Left ventricle myocardium inferior (tissue), 1 donor: ENCODE data around the gene SYNJ1. TPM values are rescaled to one million over a fixed set of nuclear protein-coding genes. Genes with fewer than 3 reads are reported as not detected.

ENCODE experiments used
- DNase-seq: peaks from one replicate; pipeline ENCODE4 v3.0.0-alpha.2; 2020
- H3K27ac ChIP-seq: fragments of 200-600 bp; replicated peaks from 2 replicates; pipeline ENCODE4 v1.8.0; 2021
- H3K27me3 ChIP-seq: fragments of 200-600 bp; 2 replicates; pipeline ENCODE4 v1.8.0; 2021; ENCODE audit warnings: low read depth
- H3K36me3 ChIP-seq: fragments of 200-600 bp; 2 replicates; pipeline ENCODE4 v1.8.0; 2021
- H3K4me1 ChIP-seq: fragments of 200-600 bp; 2 replicates; pipeline ENCODE4 v1.8.0; 2021
- H3K4me3 ChIP-seq: fragments of 200-600 bp; 2 replicates; pipeline ENCODE4 v1.8.0; 2021; ENCODE audit warnings: mild to moderate bottlenecking, moderate library complexity
- H3K9me3 ChIP-seq: fragments of 200-600 bp; replicated peaks from 2 replicates; pipeline ENCODE4 v1.8.0; 2021
- intact Hi-C: fragments of 100-400 bp; cut with micrococcal nuclease; formaldehyde crosslinking; loops from one replicate; pipeline ENCODE4 v1.11.0; 2022
- total RNA-seq: library from RNA; stranded (reverse); fragmentation: NEBNext Ultra II Directional; extraction: Animal tissue kit (Norgen Biotek cat#: 25700); gene quantifications from one replicate; pipeline ENCODE4 v1.2.1, GENCODE V29; 2021
- TF ChIP-seq, protein P1 (sequence below): fragments of 200-600 bp; IDR thresholded peaks from 2 replicates; pipeline ENCODE4 v1.8.0; 2021; ENCODE audit warnings: antibody characterized with exemption, mild to moderate bottlenecking, borderline replicate concordance
- donor health status: DM: no; HTN: yes; CAD: no; lungs with severe emphysema.

SYNJ1 gene
- total RNA-seq, 1 donor from 2014 or later = 12.3 TPM

DNA sequence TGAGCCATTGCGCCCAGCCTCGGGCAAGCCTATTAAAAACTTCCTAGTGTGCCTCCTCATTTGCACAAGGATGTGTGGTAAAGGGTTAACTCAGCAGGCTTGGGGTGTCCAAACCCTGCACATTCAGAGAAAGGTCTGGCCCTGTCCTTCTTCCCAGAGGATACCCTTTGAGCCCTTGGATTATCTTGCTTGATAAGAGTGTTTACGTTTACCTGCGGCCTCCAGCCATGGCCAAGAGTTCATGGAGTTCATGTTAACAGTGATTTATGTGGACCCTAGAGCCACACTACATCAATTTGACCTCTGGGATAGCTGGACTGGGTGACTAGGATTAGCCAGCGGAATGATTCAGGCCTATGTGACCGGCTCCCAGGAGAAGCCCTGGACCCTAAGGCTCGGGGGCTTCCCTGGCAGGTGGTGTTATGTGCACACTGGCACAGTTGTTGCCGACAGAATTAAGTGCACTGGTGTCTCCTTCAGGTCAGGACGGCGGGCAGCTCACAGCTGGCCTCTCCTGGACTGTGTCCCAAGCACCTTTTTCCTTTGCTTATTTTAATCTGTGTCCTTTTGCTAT lies 134.8 kb downstream of the SYNJ1 start:
- Histone ChIP-seq H3K27ac (no peak overlapping the region), H3K36me3 (no peaks in the 10 kb centered on the region), H3K9me3 (no peaks in the 10 kb centered on the region), H3K27me3 (no peaks in the 10 kb centered on the region), H3K4me1 (no peaks in the 10 kb centered on the region), H3K4me3 (no peak overlapping the region)
- DNase-seq = no peak
- TF ChIP-seq, protein P1, sequence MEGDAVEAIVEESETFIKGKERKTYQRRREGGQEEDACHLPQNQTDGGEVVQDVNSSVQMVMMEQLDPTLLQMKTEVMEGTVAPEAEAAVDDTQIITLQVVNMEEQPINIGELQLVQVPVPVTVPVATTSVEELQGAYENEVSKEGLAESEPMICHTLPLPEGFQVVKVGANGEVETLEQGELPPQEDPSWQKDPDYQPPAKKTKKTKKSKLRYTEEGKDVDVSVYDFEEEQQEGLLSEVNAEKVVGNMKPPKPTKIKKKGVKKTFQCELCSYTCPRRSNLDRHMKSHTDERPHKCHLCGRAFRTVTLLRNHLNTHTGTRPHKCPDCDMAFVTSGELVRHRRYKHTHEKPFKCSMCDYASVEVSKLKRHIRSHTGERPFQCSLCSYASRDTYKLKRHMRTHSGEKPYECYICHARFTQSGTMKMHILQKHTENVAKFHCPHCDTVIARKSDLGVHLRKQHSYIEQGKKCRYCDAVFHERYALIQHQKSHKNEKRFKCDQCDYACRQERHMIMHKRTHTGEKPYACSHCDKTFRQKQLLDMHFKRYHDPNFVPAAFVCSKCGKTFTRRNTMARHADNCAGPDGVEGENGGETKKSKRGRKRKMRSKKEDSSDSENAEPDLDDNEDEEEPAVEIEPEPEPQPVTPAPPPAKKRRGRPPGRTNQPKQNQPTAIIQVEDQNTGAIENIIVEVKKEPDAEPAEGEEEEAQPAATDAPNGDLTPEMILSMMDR = no peak
- intact Hi-C loops = no loop called here

DNA sequence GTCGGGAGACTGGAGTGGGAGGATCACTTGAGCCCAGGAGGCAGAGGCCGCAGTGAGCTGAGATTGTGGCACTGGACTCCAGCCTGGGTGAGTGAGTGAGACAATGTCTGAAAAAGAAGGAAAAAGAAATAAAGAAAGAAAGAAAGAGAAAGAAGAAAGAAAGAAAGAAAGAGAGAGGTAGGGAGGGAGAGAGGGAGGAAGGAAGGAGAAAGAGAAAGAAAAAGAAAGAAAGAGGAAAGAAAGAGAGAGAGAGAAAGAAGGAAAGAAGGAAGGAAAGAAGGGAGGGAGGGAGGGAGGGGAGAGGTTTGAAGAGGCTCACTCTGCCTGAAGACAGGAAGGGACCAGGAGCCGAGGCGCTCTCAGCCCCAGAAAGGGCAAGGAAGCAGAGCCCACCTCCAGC lies 137.7 kb downstream of the SYNJ1 start:
- H3K4me3 ChIP-seq = no peak overlapping the region
- no peak overlapping the region for H3K27ac ChIP-seq
- intact Hi-C loops = no loop called here
- no peaks in the 10 kb centered on the region for H3K27me3 ChIP-seq
- no peaks in the 10 kb centered on the region for H3K4me1 ChIP-seq
- TF ChIP-seq, protein P1 = no peak
- H3K36me3 ChIP-seq = peaks cover 9% of the 10 kb centered on the region
- DNase-seq = no peak
- no peaks in the 10 kb centered on the region for H3K9me3 ChIP-seq

DNA sequence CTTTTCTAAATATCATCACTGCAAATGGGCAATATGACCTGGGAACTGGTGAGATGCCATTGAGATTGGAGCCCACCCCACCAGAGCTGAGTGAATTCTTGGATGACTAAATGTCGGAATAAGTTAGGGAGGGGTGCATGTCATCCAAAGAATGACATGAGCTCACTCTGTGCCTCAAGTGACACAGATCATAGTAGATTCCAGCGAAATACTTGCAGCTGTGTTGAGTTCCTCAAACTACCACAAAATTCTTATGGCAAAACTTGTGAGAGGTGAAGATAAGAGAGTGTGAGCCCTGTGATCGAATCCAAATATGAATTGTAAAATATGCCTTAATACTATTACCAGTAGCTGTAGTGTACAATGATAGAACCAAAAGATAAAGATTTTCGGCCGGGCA lies 140.2 kb downstream of the SYNJ1 start:
- Histone ChIP-seq H3K27ac (no peak overlapping the region), H3K4me1 (no peaks in the 10 kb centered on the region), H3K36me3 (peaks cover 9% of the 10 kb centered on the region), H3K27me3 (no peaks in the 10 kb centered on the region), H3K4me3 (no peak overlapping the region), H3K9me3 (no peaks in the 10 kb centered on the region)
- TF ChIP-seq, protein P1 = no peak
- intact Hi-C loops = no loop called here
- no peak for DNase-seq

GRCh38 chr21:32587120-32587519 lies 140.7 kb downstream of the SYNJ1 start:
- intact Hi-C loops = no loop called here
- DNase-seq = no peak
- H3K36me3 ChIP-seq = peaks cover 9% of the 10 kb centered on the region
- no peaks in the 10 kb centered on the region for H3K4me1 ChIP-seq
- H3K4me3 ChIP-seq = no peak overlapping the region
- no peaks in the 10 kb centered on the region for H3K9me3 ChIP-seq
- no peak overlapping the region for H3K27ac ChIP-seq
- TF ChIP-seq, protein P1 = no peak
- H3K27me3 ChIP-seq = no peaks in the 10 kb centered on the region

DNA sequence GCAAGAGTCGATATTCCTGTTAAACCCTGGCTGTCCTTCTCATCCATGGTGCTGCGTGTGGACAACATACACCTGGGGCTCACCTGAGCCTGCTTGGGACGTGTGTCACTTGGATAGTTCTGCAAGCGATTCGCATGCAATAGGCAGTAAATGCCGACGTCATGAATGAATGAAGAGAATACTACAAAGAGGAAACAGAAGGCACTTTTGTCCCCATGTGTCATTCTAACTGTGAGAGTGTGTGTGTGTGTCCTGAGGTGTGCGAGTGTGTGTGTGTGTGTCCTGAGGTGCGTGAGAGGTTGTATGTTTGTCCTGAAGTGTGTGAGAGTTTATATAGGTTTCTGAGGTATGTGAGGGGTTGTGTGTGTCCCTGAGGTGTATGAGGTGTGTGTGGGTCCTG lies 141.8 kb downstream of the SYNJ1 start:
- intact Hi-C loops = no loop called here
- H3K9me3 ChIP-seq = no peaks in the 10 kb centered on the region
- DNase-seq = no peak
- H3K27me3 ChIP-seq = no peaks in the 10 kb centered on the region
- H3K27ac ChIP-seq = no peak overlapping the region
- H3K4me1 ChIP-seq = no peaks in the 10 kb centered on the region
- H3K4me3 ChIP-seq = no peak overlapping the region
- TF ChIP-seq, protein P1 = no peak
- H3K36me3 ChIP-seq = peaks cover 9% of the 10 kb centered on the region
